Measurements from ENCODE around the gene STXBP5.
A peak's percentile ranks its signal among the peaks of the same experiment; 100 is the strongest.

Gene STXBP5

GRCh38 chr6:147406783-147407182 is 202.6 kb downstream of the STXBP5 start:
- no peak for TF ChIP-seq CTCF (IDR thresholded peaks at IDR 0.05; ENCODE audit: insufficient read depth, low read depth, low read length, missing control alignments)
- DNase-seq (ENCODE audit: low read depth) = no peak
- H3K4me3 ChIP-seq (ENCODE audit: low read length) = no peak overlapping the region

GRCh38 chr6:147407571-147407970 is 203.4 kb downstream of the STXBP5 start:
- TF ChIP-seq CTCF (IDR thresholded peaks at IDR 0.05; ENCODE audit: insufficient read depth, low read depth, low read length, missing control alignments) = no peak
- DNase-seq (ENCODE audit: low read depth) = no peak
- H3K4me3 ChIP-seq (ENCODE audit: low read length) = no peak overlapping the region

- TF ChIP-seq CTCF (IDR thresholded peaks at IDR 0.05; ENCODE audit: insufficient read depth, low read depth, low read length, missing control alignments) = no peak
- no peak overlapping the region for H3K4me3 ChIP-seq (ENCODE audit: low read length)
- no peak for DNase-seq (ENCODE audit: low read depth)
Measured at GRCh38 chr6:147416622-147417021, 212.4 kb downstream of the STXBP5 start.

GRCh38 chr6:147417954-147418353 is 213.7 kb downstream of the STXBP5 start:
- H3K4me3 ChIP-seq (ENCODE audit: low read length) = no peak overlapping the region

GRCh38 chr6:147418523-147418922 is 214.3 kb downstream of the STXBP5 start:
- TF ChIP-seq CTCF (IDR thresholded peaks at IDR 0.05; ENCODE audit: insufficient read depth, low read depth, low read length, missing control alignments) = no peak
- DNase-seq (ENCODE audit: low read depth) = peak; percentile 17
- no peak overlapping the region for H3K4me3 ChIP-seq (ENCODE audit: low read length)

More at GRCh38 chr6:147417954-147418353, 213.7 kb downstream of the STXBP5 start:
- no peak for DNase-seq (ENCODE audit: low read depth)
- no peak for TF ChIP-seq CTCF (IDR thresholded peaks at IDR 0.05; ENCODE audit: insufficient read depth, low read depth, low read length, missing control alignments)

GRCh38 chr6:147421903-147422302 is 217.7 kb downstream of the STXBP5 start:
- TF ChIP-seq CTCF (IDR thresholded peaks at IDR 0.05; ENCODE audit: insufficient read depth, low read depth, low read length, missing control alignments) = no peak
- no peak for DNase-seq (ENCODE audit: low read depth)
- H3K4me3 ChIP-seq (ENCODE audit: low read length) = no peak overlapping the region

- no peak for TF ChIP-seq CTCF (IDR thresholded peaks at IDR 0.05; ENCODE audit: insufficient read depth, low read depth, low read length, missing control alignments)
- DNase-seq (ENCODE audit: low read depth) = no peak
- no peak overlapping the region for H3K4me3 ChIP-seq (ENCODE audit: low read length)
Measured at GRCh38 chr6:147423111-147423510, 218.9 kb downstream of the STXBP5 start.
